SK-MEL-5 (cell line): ENCODE results near the gene SLMAP. TPM values are rescaled to one million over a fixed set of nuclear protein-coding genes. Genes with fewer than 3 reads are reported as not detected.
"Not testable (repeated sequence)": the region's sequence is repeated elsewhere in the genome, so short reads cannot be mapped to it uniquely, and the experiment has no call there.

Experiments
- DNase-seq: peaks from one replicate; pipeline ENCODE4 v3.0.0-alpha.2; 2016; ENCODE audit warnings: low read depth, low spot score
- in situ Hi-C: cut with HindIII; loops from 2 replicates; pipeline ENCODE4 v1.10.0; 2016; ENCODE audit warnings: low sequenced_read_pairs, high pct_unique_total_duplicates, low pct_unique_long_range_greater_than_20kb
- total RNA-seq: library from RNA; depleted of rRNA; stranded (reverse); fragments of >200 nt; shearing (Covaris generic); gene quantifications from 2 replicates; pipeline ENCODE4 v1.2.3, GENCODE V29; 2014

Gene SLMAP
- total RNA-seq, 1 experiment from 2014 or later, result 26.1 TPM

DNA sequence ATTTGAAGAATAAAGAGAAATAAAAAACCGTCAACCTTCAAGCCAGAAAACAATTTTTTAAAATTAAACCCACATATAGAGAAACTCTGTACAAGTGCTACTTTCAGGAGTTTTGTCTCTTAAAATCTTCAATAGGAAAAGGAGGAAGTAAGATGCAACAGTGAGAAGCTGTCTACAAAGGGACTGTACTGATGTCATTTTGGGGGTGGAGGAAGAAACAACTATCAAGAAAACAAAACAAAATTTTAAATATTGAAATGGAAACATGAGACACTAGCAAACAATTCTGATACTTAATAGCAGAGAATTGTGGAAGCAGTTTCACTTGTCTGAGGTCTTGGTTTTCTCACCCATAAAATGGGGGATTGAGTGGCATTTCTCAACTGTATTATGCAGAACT lies 84.4 kb downstream of the SLMAP start:
- in situ Hi-C loops, result loop anchor here (25.0 kb wide), 1 partner anchor 178 kb away; no protein-coding TSS in a partner anchor
- no peak for DNase-seq

DNA sequence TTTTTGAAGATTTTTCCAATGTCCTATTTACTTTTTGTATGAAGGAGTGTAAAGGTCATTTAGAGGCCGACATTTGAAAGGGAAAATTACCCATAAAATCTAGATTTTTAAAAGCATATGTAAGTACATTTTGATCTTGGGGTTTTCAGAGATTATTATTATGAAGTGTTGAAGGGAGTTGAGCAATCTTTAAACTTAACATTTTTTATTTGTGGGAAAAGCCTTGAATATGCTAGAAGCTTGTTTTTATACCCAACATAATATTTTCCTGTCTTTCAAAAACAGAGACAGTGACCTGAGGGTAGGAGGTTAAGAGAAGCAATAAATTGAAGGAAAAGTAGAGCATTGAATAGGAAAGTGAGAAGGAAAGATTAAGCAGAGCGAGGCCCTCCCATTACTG lies 85.7 kb downstream of the SLMAP start:
- DNase-seq, result no peak
- in situ Hi-C loops, result loop anchor here (25.0 kb wide), 1 partner anchor 180 kb away; no protein-coding TSS in a partner anchor

- no peak for DNase-seq
- in situ Hi-C loops, result loop anchor here (25.0 kb wide), 1 partner anchor 186 kb away; no protein-coding TSS in a partner anchor
Measured at GRCh38 chr3:57848177-57848738, 92.1 kb downstream of the SLMAP start.

DNA sequence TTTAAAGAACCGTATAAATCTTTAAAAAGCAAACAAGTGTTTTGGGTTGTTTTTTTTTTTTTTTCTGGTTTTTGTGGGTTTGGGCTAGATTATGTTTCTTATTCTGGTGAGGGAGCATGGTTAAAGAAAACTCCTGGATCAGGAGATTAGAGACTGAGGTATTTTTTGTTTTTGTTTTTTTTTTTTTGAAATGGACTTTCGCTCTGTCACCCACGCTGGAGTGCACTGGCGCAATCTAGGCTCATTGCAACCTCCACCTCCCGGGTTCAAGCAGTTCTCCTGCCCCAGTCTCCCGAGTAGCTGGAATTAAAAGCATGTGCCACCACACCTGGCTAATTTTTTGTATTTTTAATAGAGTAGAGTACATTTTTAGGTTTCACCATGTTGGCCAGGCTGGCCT lies 95.2 kb downstream of the SLMAP start:
- in situ Hi-C loops, result no loop called here
- DNase-seq, result no peak

DNA sequence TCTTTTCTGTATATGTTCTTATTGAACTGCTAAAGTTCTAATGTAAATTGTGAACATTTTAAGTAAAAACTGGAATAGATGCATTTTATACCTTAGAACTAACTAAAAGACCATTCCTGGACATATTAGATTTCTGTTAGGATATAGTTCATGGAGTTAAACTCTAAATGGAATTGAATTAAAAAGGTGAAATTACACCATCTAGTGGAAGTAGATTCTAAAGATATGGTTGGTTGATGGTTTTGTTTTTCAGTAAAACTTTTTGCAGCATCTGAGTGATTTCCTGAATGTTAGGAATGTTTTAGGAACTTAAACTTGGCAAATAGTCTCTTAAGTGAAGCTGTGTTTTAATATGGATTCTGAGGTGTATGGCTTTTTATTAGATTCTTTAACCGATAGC lies 96.8 kb downstream of the SLMAP start:
- in situ Hi-C loops, result no loop called here
- peak; percentile 30 for DNase-seq

- in situ Hi-C loops, result no loop called here
- no peak for DNase-seq
Measured at GRCh38 chr3:57855281-57855680, 99.2 kb downstream of the SLMAP start.

GRCh38 chr3:57855943-57856342 lies 99.8 kb downstream of the SLMAP start:
- DNase-seq, result no peak
- in situ Hi-C loops, result no loop called here

DNA sequence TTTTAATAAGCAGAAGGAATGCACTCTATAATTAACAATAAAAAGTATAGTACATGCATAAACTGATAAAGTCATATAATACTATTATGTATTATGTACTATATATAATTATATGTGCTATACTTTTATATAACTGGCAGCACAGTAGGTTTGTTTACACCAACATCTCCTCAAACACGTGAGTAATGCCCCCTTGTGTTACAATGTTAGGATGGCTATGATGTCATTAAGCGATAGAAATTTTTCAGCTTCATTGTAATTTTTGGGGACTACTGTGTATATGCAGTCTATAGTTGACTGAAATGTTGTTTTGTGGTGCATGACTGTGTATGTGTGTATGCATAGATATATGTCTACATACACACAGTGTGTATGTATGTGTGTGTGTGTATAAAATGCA lies 100.6 kb downstream of the SLMAP start:
- in situ Hi-C loops, result no loop called here
- peak; percentile 43 for DNase-seq

DNA sequence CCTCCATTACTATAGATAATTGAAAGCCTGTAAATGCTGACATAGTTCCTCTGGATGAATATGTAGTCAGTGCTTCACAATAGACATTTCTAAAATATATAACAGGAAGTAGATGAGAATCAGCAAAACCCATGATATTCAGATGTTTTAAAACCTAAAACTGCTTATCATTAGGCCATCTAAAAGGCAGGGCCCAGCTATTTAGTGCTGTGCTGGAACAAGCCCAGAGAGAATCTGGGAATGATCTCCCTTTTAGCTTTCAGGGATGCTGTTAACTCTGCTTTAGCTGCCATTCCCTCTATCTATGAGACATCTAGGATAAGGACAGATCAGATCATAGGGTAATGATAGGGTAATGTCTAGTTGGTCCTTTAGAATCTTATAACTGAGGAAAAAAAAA lies 106.8 kb downstream of the SLMAP start:
- in situ Hi-C loops, result no loop called here

GRCh38 chr3:57863380-57863779 lies 107.3 kb downstream of the SLMAP start:
- in situ Hi-C loops, result no loop called here
- no peak for DNase-seq

More for the DNA sequence above, 106.8 kb downstream of the SLMAP start:
- DNase-seq, result no peak

GRCh38 chr3:57864853-57865252 lies 108.7 kb downstream of the SLMAP start:
- DNase-seq, result peak; percentile 24
- in situ Hi-C loops, result no loop called here

DNA sequence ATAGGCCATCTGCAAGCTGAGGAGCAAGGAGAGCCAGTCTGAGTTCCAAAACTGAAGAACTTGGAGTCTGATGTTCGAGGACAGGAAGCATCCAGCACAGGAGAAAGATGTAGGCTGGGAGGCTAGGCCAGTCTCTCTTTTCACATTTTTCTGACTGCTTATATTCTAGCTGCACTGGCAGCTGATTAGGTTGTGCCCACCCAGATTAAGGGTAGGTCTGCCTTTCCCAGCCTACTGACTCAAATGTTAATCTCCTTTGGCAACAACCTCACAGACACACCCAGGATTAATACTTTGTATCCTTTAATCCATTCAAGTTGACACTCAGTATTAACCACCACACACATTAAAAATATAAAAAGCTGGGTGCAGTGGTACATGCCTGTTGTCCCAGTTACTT lies 113.0 kb downstream of the SLMAP start:
- in situ Hi-C loops, DNase-seq: not testable (repeated sequence)

GRCh38 chr3:57872606-57873005 lies 116.5 kb downstream of the SLMAP start:
- in situ Hi-C loops, result no loop called here
- DNase-seq, result no peak

DNA sequence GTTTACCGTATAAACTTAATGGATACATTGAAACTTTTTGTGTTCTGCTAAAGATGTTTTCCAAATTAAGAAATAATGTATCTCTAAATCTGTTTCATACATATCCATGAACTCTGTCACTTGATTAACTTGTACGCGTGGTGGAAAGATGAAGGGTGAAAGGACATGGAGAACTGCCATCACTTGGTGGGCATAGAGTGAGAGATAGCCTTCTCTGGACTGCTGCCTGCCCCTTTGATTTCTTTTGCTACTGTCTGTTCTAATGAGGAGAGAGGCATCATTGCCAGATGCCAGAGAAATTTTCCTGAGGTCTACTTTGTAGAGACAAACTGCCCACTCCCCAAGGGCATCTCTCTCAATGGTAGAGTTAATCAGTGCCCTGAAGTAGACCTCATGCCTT lies 120.5 kb downstream of the SLMAP start:
- DNase-seq, result no peak
- in situ Hi-C loops, result no loop called here

DNA sequence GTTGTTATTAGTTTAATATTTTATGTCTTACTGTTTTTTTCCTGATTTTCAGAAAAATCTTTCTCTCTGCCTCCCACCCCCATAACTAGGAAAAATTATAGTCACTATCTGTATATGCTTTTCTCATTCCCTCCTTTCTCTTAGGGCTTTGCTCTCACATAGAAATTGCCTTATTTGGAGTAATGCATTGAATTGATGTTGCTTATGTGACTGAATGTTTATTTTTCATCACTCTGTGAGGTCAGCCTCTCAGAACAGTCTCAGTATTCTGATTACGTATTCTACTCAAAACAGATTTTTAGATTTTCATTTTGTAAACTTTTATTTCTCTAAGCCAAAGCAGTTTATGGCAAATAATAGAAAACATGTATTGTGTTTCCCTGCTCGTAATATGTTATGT lies 121.0 kb downstream of the SLMAP start:
- in situ Hi-C loops, result no loop called here
- no peak for DNase-seq

DNA sequence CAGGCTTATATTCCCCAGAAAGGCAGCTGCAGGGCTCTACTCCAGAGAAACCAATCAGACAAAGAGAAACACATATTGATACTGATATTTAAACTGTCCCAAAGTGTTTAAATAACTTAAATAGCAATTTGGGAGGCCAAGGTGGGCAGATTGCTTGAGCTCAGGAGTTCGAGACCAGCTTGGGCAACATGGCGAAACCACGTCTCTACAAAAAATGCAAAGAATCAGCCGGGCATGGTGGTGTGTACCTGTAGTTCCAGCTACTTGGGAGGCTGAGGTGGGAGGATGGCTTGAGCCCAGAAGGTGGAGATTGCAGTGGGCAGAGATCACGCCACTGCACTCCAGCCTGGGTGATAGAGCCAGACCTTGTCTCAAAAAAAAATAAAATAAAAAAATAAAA lies 128.3 kb downstream of the SLMAP start:
- DNase-seq, in situ Hi-C loops: not testable (repeated sequence)

DNA sequence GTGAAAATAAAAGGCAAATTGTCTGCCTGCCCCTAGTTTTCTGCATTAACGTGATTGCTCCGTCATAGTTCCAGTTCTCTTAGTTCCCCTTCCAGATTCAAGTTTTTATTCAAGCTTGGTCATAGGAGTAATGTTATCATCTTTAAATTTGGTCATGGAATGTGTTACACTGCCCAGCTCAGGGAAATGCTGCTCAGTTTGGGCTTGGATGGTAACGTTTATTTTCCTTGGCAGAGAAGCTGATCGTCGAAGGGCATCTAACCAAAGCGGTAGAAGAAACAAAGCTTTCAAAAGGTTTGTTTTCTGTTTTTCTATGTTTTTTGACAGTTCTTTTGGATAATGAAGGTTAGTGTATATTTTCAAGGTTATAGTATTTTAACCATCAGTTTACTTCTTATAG lies 133.7 kb downstream of the SLMAP start:
- DNase-seq, result no peak
- in situ Hi-C loops, result no loop called here

DNA sequence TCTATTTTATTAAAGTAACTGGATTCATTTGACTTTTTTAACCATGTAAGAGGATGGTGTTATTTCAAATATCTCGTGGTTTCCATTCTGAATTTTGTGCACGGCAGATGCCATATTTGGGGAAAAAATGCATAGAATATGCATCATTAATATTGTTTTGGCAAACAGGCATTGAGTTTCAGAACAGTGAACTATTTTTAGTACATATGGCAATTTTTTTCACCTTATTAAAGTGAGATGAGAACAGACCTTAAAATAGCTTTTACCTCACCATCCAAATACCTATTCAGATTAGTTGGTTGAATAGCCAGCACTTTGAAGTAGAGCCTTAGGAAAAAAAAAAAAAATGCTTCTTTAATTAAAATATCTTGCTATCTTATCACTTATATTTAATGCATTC lies 134.8 kb downstream of the SLMAP start:
- no peak for DNase-seq
- in situ Hi-C loops, result no loop called here

GRCh38 chr3:57892423-57892822 lies 136.3 kb downstream of the SLMAP start:
- in situ Hi-C loops, result no loop called here
- no peak for DNase-seq

DNA sequence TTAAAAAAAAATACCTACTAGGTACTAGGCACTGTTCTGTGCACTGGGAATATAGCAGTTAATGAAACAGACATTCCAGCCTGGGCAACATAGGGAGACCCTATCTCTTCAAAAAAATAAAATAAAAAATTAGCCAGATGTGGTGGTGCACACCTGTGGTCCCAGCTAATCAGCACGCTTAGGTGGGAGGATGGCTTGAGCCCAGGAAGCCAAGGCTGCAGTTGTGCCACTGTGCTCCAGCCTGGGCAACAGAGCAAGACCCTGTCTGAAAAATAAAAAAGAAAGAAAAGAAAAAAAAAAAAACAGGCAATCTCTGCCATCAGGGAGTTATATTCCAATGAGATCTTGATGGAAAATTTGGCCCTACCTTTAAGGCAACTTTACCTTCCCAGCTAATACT lies 137.0 kb downstream of the SLMAP start:
- in situ Hi-C loops, result no loop called here
- no peak for DNase-seq
